Activated B cell treated with CpG ODN at 0.5 μM for 24 hours (primary cell): ENCODE data around the gene SLC38A9. TPM values are rescaled to one million over a fixed set of nuclear protein-coding genes. Genes with fewer than 3 reads are reported as not detected.
"Not testable (repeated sequence)": the region's sequence is repeated elsewhere in the genome, so short reads cannot be mapped to it uniquely, and the experiment has no call there.

Experiments
- ATAC-seq: fragments of 200-7000 bp; cut with Tn5 transposase; one replicate; pipeline ENCODE4 v1.10.0; 2021; ENCODE audit warnings: low read depth, mild to moderate bottlenecking, moderate library complexity
- CTCF ChIA-PET: fragments of 350-600 bp; sonication (Branson Sonifier 250); formaldehyde crosslinking; loops from one replicate; lab custom pipeline; 2021; ENCODE audit warnings: antibody characterized with exemption; lab: Charles Lee
- POLR2A ChIA-PET: fragments of 350-600 bp; sonication (Branson Sonifier 250); formaldehyde crosslinking; loops from one replicate; lab custom pipeline; 2021; ENCODE audit warnings: antibody characterized with exemption; lab: Charles Lee
- DNase-seq: peaks from one replicate; pipeline ENCODE4 v3.0.0; 2022
- H3K27ac Mint-ChIP-seq: one replicate; pipeline ENCODE4 v1.8.0; 2020; ENCODE audit warnings: mixed read lengths
- H3K27me3 Mint-ChIP-seq: one replicate; pipeline ENCODE4 v1.8.0; 2021; ENCODE audit warnings: mixed read lengths
- H3K36me3 Mint-ChIP-seq: one replicate; pipeline ENCODE4 v1.8.0; 2021; ENCODE audit warnings: low read depth, mixed read lengths
- H3K4me1 Mint-ChIP-seq: one replicate; pipeline ENCODE4 v1.8.0; 2021; ENCODE audit warnings: mixed read lengths
- H3K4me3 Mint-ChIP-seq: one replicate; pipeline ENCODE4 v1.8.0; 2020; ENCODE audit warnings: mild to moderate bottlenecking, mixed read lengths
- H3K9me3 Mint-ChIP-seq: one replicate; pipeline ENCODE4 v1.8.0; 2020; ENCODE audit warnings: mixed read lengths
- CTCF ChIP-seq: fragments of 200-600 bp; IDR thresholded peaks from one replicate; pipeline ENCODE4 v1.8.0; 2022; ENCODE audit warnings: antibody characterized with exemption, mild to moderate bottlenecking
- intact Hi-C: fragments of 100-400 bp; cut with micrococcal nuclease; formaldehyde crosslinking; loops from one replicate; pipeline ENCODE4 v1.15.1; 2024
- total RNA-seq: library from RNA; stranded (reverse); gene quantifications from 2 replicates; pipeline ENCODE4 v1.2.3, GENCODE V29; 2022

SLC38A9 gene
- total RNA-seq, 1 donor from 2014 or later, result 29.9 TPM

GRCh38 chr5:55610542-55610941 lies 101.6 kb downstream of the SLC38A9 start:
- H3K27me3 Mint-ChIP-seq, result no peaks in the 10 kb centered on the region
- intact Hi-C loops, result no loop called here
- H3K36me3 Mint-ChIP-seq, result peaks cover 2% of the 10 kb centered on the region
- DNase-seq (no peak), ATAC-seq (no peak)
- POLR2A ChIA-PET, result no interaction called here
- H3K4me3 Mint-ChIP-seq, result no peak overlapping the region
- CTCF ChIA-PET, result no interaction called here
- no peak for TF ChIP-seq CTCF
- peaks cover 2% of the 10 kb centered on the region for H3K9me3 Mint-ChIP-seq
- no peak overlapping the region for H3K27ac Mint-ChIP-seq
- no peaks in the 10 kb centered on the region for H3K4me1 Mint-ChIP-seq

GRCh38 chr5:55609413-55609812 lies 102.7 kb downstream of the SLC38A9 start:
- Mint-ChIP-seq H3K36me3 (peaks cover under 1% of the 10 kb centered on the region), H3K4me1 (no peaks in the 10 kb centered on the region), H3K27ac (no peak overlapping the region), H3K9me3 (peaks cover 2% of the 10 kb centered on the region), H3K27me3 (no peaks in the 10 kb centered on the region), H3K4me3 (no peak overlapping the region)
- CTCF ChIA-PET, result no interaction called here
- DNase-seq (no peak), ATAC-seq (no peak)
- intact Hi-C loops, result no loop called here
- no peak for TF ChIP-seq CTCF
- POLR2A ChIA-PET, result no interaction called here

GRCh38 chr5:55608595-55609349 lies 103.4 kb downstream of the SLC38A9 start:
- Mint-ChIP-seq H3K36me3 (no peaks in the 10 kb centered on the region), H3K4me3 (no peak overlapping the region), H3K27me3 (no peaks in the 10 kb centered on the region), H3K9me3 (peaks cover 2% of the 10 kb centered on the region), H3K27ac (no peak overlapping the region), H3K4me1 (no peaks in the 10 kb centered on the region)
- DNase-seq, result no peak
- TF ChIP-seq CTCF, result no peak
- intact Hi-C loops, result no loop called here
- no peak for ATAC-seq
- ChIA-PET POLR2A (no interaction called here), CTCF (no interaction called here)

GRCh38 chr5:55607309-55607708 lies 104.8 kb downstream of the SLC38A9 start:
- CTCF ChIA-PET, POLR2A ChIA-PET: not testable (repeated sequence)

GRCh38 chr5:55604611-55605067 lies 107.5 kb downstream of the SLC38A9 start:
- Mint-ChIP-seq H3K36me3 (no peaks in the 10 kb centered on the region), H3K4me1 (peaks cover 18% of the 10 kb centered on the region), H3K27me3 (peaks cover 1% of the 10 kb centered on the region), H3K4me3 (no peak overlapping the region), H3K9me3 (no peaks in the 10 kb centered on the region), H3K27ac (no peak overlapping the region)
- ChIA-PET CTCF (no interaction called here), POLR2A (no interaction called here)
- TF ChIP-seq CTCF, result no peak
- no peak for DNase-seq
- no peak for ATAC-seq
- intact Hi-C loops, result no loop called here

More at GRCh38 chr5:55607309-55607708, 104.8 kb downstream of the SLC38A9 start:
- intact Hi-C loops, H3K9me3 Mint-ChIP-seq, H3K4me1 Mint-ChIP-seq, H3K4me3 Mint-ChIP-seq, H3K27me3 Mint-ChIP-seq, ATAC-seq, DNase-seq, H3K36me3 Mint-ChIP-seq, H3K27ac Mint-ChIP-seq: not testable (repeated sequence)
